DND-41 (cell line): ENCODE data around the gene CLTA.

Experiments
- ATAC-seq: fragments of 200-7000 bp; cut with Tn5 transposase; 3 replicates; pipeline ENCODE4 v1.9.1; 2021; ENCODE audit warnings: low read depth; ENCODE audit not compliant: insufficient read depth
- DNase-seq: peaks from one replicate; pipeline ENCODE4 v3.0.0-alpha.2; 2020
- H2AFZ ChIP-seq: 2 replicates; pipeline ENCODE4 v1.6.0; 2012; ENCODE audit warnings: low read depth, low read length
- H3K27ac ChIP-seq: 2 replicates; pipeline ENCODE4 v1.5.1; 2012; ENCODE audit warnings: low read length, inconsistent platforms
- H3K27me3 ChIP-seq: fragments of 200-600 bp; sonication (generic); 2 replicates; pipeline ENCODE4 v1.6.0; 2012; ENCODE audit warnings: low read length, mild to moderate bottlenecking, inconsistent platforms; ENCODE audit not compliant: insufficient read depth, poor library complexity
- H3K36me3 ChIP-seq: 2 replicates; pipeline ENCODE4 v1.5.1; 2012; ENCODE audit warnings: low read length, inconsistent platforms; ENCODE audit not compliant: insufficient read depth
- H3K4me1 ChIP-seq: 2 replicates; pipeline ENCODE4 v1.5.1; 2012; ENCODE audit warnings: mild to moderate bottlenecking, low read length; ENCODE audit not compliant: insufficient read depth
- H3K4me2 ChIP-seq: 2 replicates; pipeline ENCODE4 v1.6.0; 2012; ENCODE audit warnings: mild to moderate bottlenecking, moderate library complexity, low read length, inconsistent platforms; ENCODE audit not compliant: insufficient read depth
- H3K4me3 ChIP-seq, 2 experiments: fragments of 200-600 bp in 1 of 2; shearing (Covaris generic) in 1 of 2; 2 replicates each; pipeline ENCODE4 v1.5.1; 2012 to 2016; ENCODE audit warnings: inconsistent platforms in 2 of 2, low read length in 2 of 2, mild to moderate bottlenecking in 2 of 2, low read depth in 1 of 2, moderate library complexity in 1 of 2
- H3K79me2 ChIP-seq: 2 replicates; pipeline ENCODE4 v1.6.0; 2012; ENCODE audit warnings: low read length, inconsistent platforms; ENCODE audit not compliant: insufficient read depth
- H3K9ac ChIP-seq: 2 replicates; pipeline ENCODE4 v1.6.0; 2012; ENCODE audit warnings: low read depth, mild to moderate bottlenecking, inconsistent platforms, low read length, moderate library complexity
- H3K9me3 ChIP-seq: 2 replicates; pipeline ENCODE4 v1.5.1; 2012; ENCODE audit warnings: low read length, moderate library complexity, mild to moderate bottlenecking, inconsistent platforms; ENCODE audit not compliant: insufficient read depth, severe bottlenecking
- H4K20me1 ChIP-seq: 2 replicates; pipeline ENCODE4 v1.6.0; 2012; ENCODE audit warnings: low read length; ENCODE audit not compliant: insufficient read depth
- CTCF ChIP-seq: IDR thresholded peaks from 2 replicates; pipeline ENCODE4 v1.5.1; 2012; ENCODE audit warnings: borderline replicate concordance, low read length, moderate library complexity, mild to moderate bottlenecking; ENCODE audit not compliant: poor library complexity, severe bottlenecking; ENCODE audit errors: extremely low read depth
- EZH2 ChIP-seq: IDR thresholded peaks from 3 replicates; pipeline ENCODE4 v1.6.1; 2012; ENCODE audit warnings: borderline replicate concordance, low read depth, mild to moderate bottlenecking, moderate library complexity, low read length, inconsistent platforms; ENCODE audit not compliant: severe bottlenecking

Gene CLTA

GRCh38 chr9:36152741-36153438 lies 37.8 kb upstream of the CLTA start:
- ATAC-seq = no peak
- Histone ChIP-seq H3K4me1 (peaks cover 27% of the 10 kb centered on the region), H3K9me3 (peaks cover 5% of the 10 kb centered on the region), H3K36me3 (no peaks in the 10 kb centered on the region), H3K4me2 (no peak overlapping the region), H4K20me1 (no peaks in the 10 kb centered on the region), H3K27me3 (no peaks in the 10 kb centered on the region), H3K27ac (0 out of 2 replicates have a peak overlapping the region, but pooled peaks have one; percentile 22), H2AFZ (no peak overlapping the region), H3K9ac (no peak overlapping the region), H3K79me2 (no peaks in the 10 kb centered on the region), H3K4me3 (no peak overlapping the region)
- TF ChIP-seq EZH2 = no peak
- TF ChIP-seq CTCF = no peak
- no peak for DNase-seq

- H3K9me3 ChIP-seq = peaks cover 5% of the 10 kb centered on the region
- DNase-seq = no peak
- no peak for ATAC-seq
- no peaks in the 10 kb centered on the region for H3K79me2 ChIP-seq
- no peak for TF ChIP-seq EZH2
- TF ChIP-seq CTCF = no peak
- no peaks in the 10 kb centered on the region for H3K27me3 ChIP-seq
- no peak overlapping the region for H3K4me2 ChIP-seq
- no peaks in the 10 kb centered on the region for H4K20me1 ChIP-seq
- H2AFZ ChIP-seq = no peak overlapping the region
- no peak overlapping the region for H3K4me3 ChIP-seq
- no peak overlapping the region for H3K9ac ChIP-seq
- H3K4me1 ChIP-seq = peaks cover 23% of the 10 kb centered on the region
- no peak overlapping the region for H3K27ac ChIP-seq
- no peaks in the 10 kb centered on the region for H3K36me3 ChIP-seq
Observed at GRCh38 chr9:36153746-36154145, 37.0 kb upstream of the CLTA start.

- Histone ChIP-seq H3K36me3 (no peaks in the 10 kb centered on the region), H3K79me2 (no peaks in the 10 kb centered on the region), H3K9ac (no peak overlapping the region), H3K27ac (no peak overlapping the region), H3K9me3 (peaks cover 5% of the 10 kb centered on the region), H3K27me3 (no peaks in the 10 kb centered on the region), H3K4me2 (no peak overlapping the region), H3K4me3 (no peak overlapping the region), H4K20me1 (no peaks in the 10 kb centered on the region), H3K4me1 (peaks cover 23% of the 10 kb centered on the region), H2AFZ (no peak overlapping the region)
- ATAC-seq (no peak), DNase-seq (no peak)
- no peak for TF ChIP-seq EZH2
- no peak for TF ChIP-seq CTCF
Observed at GRCh38 chr9:36154331-36154952, 36.3 kb upstream of the CLTA start.
